HG02840 (cell line): Measurements from ENCODE around the gene C4BPA.

Experiments used
- ATAC-seq: cut with Tn5 transposase; IDR thresholded peaks from one replicate; pipeline ENCODE4 v1.9.1; 2021; ENCODE audit warnings: mild to moderate bottlenecking, moderate library complexity, moderate number of reproducible peaks; ENCODE audit not compliant: unreplicated experiment, low FRiP score

C4BPA gene

DNA sequence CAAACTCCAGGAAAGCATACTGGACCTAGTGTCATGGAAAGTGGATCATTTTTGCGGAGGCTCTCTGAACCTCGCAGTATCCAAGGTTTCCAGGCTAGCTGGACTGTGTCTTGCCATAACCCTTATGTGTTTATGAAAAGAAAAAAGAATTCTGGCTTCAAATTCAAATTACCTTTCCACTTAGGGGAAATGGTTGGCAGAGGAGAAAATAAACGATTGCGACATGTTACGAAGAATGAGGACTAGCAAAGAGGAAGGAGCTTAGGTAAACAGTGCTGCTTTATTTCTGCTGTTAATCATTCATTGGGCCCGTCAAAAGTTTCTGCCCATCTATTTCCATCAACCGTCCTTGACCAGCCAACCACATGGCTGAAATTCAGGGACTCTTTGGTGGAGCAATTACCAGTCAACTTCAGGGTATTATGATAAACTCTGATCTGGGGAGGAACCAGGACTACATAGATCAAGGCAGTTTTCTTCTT is at the start of gene C4BPA:
Gene C4BPA (plus strand): TSS at position 342 of the 482 bp plus-strand sequence. CDS start 8,793 bp downstream, outside the sequence.
- no peak for ATAC-seq

- ATAC-seq = no peak
Measured at GRCh38 chr1:207054491-207054890, 49.5 kb upstream of the C4BPA start.

- no peak for ATAC-seq
Measured at GRCh38 chr1:207055386-207056001, 48.5 kb upstream of the C4BPA start.

DNA sequence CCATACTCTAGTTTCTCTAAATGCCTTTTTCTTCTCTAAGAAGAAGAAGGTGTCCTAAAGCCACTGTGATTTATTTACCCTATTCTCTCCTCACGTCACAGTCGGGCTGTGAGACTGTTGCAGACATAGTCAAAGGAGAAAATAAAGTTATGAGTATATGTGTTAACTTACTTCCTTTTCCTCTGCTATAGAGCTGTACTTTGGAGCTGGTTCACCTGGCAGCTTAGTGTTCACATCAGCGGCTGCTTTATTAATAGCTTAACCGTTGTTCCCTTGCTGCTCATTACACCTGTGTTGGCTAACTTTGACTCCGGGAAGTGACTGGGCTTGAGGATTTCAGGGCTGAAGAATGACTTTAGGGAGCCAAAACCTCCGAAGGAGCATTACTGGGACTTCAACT is 47.4 kb upstream of the C4BPA start:
- ATAC-seq = no peak

GRCh38 chr1:207058252-207058651 is 45.8 kb upstream of the C4BPA start:
- ATAC-seq = no peak

DNA sequence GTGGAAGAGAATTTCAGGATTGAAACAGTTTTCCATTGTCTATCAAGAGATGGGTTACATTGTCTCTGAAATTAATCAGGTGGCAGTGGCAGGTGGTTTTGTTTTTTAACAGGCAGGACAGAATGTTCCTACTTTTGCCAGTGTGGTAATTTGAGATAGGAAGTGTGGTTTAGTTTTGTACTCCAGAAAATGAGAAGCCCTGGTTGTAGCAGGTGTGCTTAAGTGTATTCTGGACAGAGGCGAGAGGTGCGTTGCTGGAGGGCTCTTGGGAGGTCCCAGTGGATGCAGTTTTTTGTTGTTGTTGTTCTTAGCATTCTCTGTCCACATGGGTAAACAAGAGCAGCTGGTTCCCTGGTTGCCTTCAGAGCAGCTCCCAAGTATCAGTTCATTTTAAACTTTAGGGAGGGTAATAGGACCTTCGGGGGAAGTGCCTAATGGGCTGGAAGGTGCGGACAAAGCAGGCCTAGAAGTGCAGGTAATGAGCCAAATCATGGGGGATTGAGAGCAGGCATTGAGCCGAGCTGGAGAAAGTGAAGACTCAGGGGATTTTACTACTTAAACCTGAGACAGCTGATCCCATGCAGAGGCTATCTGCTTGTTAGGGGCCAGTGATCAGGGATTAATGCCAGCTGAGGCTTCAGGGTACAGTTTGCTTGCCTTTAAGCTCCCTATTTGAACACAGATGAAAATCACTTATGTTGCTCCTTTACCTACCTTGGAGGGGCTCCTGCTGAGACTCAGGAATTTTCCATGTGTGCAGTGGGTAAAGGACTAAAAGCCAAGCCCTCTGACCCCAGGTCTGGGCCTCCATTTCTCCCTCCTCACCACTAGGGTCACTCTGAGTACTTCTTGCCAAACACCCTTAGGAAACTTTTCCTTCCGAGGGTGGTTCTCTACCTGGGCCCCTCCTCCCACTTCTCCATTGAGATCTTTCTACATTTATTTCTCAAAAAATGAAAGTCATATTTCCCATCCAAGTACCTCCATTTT is 44.9 kb upstream of the C4BPA start:
- no peak for ATAC-seq

DNA sequence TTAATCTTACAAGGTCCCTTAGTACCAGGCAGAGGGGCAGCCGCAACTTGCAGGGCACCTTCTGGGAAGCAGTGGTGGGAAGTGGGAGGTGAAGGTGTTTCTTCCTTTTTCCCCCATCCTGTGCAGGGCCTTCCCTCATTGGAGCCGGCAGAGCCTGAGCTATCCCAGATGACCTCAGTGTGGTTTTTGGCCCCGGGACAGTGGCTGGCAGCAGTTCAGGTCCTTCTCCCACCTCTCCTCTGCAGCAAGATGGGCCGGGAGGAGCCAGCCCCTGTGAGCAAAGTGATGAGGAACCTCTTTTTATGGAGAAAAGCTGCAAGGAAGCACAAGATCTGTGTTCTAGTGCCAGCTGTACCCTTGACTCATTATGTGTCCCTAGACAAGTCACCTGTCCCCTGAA is 44.2 kb upstream of the C4BPA start:
- no peak for ATAC-seq

DNA sequence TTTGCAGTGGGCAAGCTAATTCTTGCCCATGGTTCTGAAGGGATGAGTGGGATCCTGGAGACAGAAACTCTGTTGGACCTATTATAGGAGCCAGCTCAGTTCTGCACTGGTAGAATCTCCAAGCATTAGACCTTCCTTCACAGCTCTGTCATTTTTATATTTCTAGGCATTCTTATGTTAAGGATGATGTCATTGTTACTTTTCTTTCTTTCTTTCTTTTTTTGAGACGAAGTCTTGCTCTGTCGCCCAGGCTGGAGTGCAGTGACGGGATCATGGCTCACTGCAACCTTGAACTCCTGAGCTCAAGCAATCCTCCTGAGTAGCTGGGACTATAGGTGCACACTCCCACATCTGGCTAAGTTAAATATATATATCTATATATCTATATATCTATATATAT is 43.4 kb upstream of the C4BPA start:
- no peak for ATAC-seq

DNA sequence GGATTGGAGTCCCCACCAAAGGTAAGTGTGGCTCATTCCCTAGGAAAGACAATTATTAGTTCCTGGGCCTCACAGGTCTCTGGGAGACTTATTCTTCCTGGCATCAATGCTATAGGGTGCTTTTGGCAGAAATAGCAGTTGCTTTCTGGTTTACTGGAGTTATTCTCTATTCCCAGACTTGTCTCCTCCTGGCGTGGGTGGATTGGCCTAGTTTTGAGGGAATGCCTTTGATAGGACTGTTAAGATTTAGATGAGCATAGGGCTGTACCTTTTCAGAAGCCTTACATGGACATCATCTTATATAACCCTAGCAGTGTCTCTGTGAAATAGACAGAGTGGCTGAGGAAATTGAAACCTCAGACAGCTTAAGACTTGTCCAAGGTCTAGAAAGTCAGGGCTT is 42.0 kb upstream of the C4BPA start:
- ATAC-seq = no peak

DNA sequence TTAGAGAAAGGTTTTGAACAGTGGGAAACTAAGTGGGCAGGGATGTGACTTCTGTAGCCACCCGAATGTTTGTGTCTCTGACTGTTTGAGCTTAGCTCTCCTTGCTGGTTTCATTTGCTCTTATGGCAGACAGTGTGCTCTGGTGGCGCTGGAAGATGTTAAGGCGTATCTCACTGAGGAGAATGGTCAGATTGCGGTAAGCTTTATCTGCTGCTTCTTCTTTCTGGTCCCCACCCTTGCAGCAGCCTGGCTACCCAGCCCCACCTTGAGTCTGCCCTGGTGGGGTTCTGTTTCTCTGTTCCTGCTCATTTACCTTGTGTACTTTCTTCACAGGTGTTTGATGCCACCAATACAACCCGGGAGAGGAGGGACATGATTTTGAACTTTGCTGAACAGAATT is 41.0 kb upstream of the C4BPA start:
- no peak for ATAC-seq

GRCh38 chr1:207064561-207064960 is 39.5 kb upstream of the C4BPA start:
- no peak for ATAC-seq

- no peak for ATAC-seq
Measured at GRCh38 chr1:207067185-207067584, 36.8 kb upstream of the C4BPA start.

- no peak for ATAC-seq
Measured at GRCh38 chr1:207067665-207068064, 36.4 kb upstream of the C4BPA start.

- ATAC-seq = no peak
Measured at GRCh38 chr1:207069061-207069460, 35.0 kb upstream of the C4BPA start.

GRCh38 chr1:207069858-207070506 is 34.1 kb upstream of the C4BPA start:
- no peak for ATAC-seq

GRCh38 chr1:207070811-207071210 is 33.2 kb upstream of the C4BPA start:
- no peak for ATAC-seq

DNA sequence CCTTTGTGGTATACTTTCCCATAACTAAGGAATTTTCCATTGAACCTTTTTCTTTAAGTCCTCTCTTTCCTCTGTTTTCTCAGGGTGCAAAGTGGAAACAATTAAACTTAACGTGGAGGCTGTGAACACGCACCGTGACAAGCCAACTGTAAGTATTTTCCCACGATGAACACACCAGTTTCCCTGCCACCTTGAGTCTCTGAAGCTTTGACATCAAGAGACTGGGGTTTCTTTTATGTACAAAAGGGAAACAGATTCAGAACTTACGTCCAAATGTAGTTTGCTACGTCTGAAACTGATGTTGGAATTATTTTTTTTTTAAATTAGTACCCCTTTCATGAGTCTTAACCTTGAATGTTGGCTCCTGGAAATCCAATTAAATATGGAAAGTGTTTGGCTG is 32.6 kb upstream of the C4BPA start:
- ATAC-seq = no peak

- ATAC-seq = no peak
Measured at GRCh38 chr1:207072233-207072632, 31.8 kb upstream of the C4BPA start.

DNA sequence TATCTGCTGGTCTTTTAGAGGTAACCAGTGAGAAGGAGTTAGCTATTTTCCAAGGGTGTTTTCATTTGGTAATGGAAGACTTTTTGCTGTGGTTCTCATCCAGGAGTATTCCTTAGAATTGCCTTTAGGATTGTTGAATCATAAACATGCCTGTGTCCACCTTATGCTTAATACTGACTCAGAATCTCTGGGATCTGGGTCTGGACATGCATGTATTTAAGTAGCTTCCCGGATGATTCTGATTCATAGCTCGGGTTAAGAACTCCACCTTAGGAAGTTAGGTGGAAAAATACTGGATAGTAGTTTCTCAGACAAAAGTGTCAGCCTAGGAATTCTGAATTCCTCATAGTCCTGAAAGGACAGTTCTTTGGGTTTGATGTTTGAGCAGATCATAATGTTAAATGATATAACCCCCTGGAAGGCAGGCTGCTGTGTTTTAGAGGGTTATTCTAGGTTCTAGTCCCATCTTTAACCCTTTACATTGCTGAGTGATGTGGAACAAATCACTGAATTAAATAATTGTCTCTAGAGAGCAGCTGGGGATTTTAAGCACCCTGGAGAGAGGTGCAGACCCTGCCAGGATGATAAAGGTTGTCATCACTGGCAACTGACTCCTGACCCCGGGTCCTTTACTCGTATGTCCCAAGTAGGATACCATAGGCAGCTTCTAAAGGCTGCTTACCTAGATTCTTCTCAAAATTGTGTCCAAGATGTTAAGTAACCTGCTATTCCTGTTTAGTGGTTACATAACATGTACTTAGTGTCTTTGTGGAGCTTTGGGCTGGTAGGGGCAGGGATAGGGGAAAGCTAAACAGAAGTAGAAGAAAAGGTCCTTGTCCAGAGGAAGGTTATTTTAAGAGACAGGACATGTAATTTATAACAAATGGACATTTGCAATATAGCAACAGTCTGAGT is 29.9 kb upstream of the C4BPA start:
- no peak for ATAC-seq
